Measurements from ENCODE around the gene DCTN3.

DNA sequence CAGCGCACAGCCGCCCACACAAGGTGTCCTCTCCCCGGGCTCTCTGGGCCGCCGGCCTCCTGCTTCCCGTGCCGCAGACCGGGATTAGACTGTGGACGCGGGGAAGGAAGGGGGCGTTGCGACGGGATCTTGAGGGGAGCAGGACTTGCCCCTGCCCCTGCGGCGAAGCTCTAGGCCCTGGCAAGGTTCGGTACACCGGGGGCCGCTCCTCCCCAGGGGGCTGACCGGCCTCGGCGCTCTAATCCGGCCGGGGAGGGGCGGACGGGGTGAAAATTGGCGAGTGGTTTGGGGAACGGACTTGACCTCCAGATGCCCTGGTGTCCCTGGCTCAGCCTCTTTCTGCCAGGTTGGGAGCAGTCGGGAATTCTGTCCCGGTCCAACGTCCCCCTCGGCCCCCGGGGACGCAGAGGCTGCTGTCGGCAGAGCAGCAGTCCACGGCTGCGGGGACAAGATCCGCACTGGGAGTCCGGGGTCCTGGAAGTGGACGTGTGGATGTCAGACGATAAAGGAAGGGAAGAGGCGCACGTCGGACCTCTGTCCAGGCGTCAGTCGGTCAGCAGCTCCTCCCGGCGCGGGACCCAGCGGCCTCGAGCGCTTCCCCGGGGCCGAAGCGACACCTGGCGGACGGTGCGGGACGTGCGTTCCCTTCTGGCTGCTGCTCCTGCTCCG lies 28.9 kb downstream of the DCTN3 start:
- TF ChIP-seq POLR2A (IDR thresholded peaks at IDR 0.05; ENCODE audit: low read depth, low read length) (no peak), CEBPB (IDR thresholded peaks at IDR 0.05; ENCODE audit: low read depth, low read length) (no peak), RFX5 (IDR thresholded peaks at IDR 0.05; ENCODE audit: low read depth, low read length) (no peak), MAZ (IDR thresholded peaks at IDR 0.05; ENCODE audit: borderline replicate concordance, low read depth, low read length) (peak; percentile 54; the same call in 1 of the 2 replicates), CHD1 (IDR thresholded peaks at IDR 0.05; ENCODE audit: low read depth, low read length) (no peak), NFE2L2 (IDR thresholded peaks at IDR 0.05; ENCODE audit: low read depth, low read length) (no peak), BHLHE40 (IDR thresholded peaks at IDR 0.05; ENCODE audit: low read depth, low read length) (0 out of 2 replicates have a peak, but pooled peaks have one; percentile 2), MXI1 (IDR thresholded peaks at IDR 0.05; ENCODE audit: borderline replicate concordance, low read depth, low read length) (no peak), SMC3 (IDR thresholded peaks at IDR 0.05; ENCODE audit: low read depth, low read length) (peak; percentile 97), RCOR1 (IDR thresholded peaks at IDR 0.05; ENCODE audit: insufficient replicate concordance, low read length) (no peak), FOS (IDR thresholded peaks at IDR 0.05; ENCODE audit: low read depth, low read length) (no peak), MAFK (IDR thresholded peaks at IDR 0.05; ENCODE audit: low read depth, low read length) (no peak)
- TF ChIP-seq, protein P1, sequence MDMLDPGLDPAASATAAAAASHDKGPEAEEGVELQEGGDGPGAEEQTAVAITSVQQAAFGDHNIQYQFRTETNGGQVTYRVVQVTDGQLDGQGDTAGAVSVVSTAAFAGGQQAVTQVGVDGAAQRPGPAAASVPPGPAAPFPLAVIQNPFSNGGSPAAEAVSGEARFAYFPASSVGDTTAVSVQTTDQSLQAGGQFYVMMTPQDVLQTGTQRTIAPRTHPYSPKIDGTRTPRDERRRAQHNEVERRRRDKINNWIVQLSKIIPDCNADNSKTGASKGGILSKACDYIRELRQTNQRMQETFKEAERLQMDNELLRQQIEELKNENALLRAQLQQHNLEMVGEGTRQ (IDR thresholded peaks at IDR 0.05; ENCODE audit: low read depth, low read length), result no peak
- TF ChIP-seq, protein P2, sequence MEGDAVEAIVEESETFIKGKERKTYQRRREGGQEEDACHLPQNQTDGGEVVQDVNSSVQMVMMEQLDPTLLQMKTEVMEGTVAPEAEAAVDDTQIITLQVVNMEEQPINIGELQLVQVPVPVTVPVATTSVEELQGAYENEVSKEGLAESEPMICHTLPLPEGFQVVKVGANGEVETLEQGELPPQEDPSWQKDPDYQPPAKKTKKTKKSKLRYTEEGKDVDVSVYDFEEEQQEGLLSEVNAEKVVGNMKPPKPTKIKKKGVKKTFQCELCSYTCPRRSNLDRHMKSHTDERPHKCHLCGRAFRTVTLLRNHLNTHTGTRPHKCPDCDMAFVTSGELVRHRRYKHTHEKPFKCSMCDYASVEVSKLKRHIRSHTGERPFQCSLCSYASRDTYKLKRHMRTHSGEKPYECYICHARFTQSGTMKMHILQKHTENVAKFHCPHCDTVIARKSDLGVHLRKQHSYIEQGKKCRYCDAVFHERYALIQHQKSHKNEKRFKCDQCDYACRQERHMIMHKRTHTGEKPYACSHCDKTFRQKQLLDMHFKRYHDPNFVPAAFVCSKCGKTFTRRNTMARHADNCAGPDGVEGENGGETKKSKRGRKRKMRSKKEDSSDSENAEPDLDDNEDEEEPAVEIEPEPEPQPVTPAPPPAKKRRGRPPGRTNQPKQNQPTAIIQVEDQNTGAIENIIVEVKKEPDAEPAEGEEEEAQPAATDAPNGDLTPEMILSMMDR (conservative IDR thresholded peaks at IDR 0.05; ENCODE audit: low read depth, low read length), result peak; percentile 93

Data from IMR-90 (cell line).